Measurements from ENCODE around the gene RAB3C.

Gene RAB3C

DNA sequence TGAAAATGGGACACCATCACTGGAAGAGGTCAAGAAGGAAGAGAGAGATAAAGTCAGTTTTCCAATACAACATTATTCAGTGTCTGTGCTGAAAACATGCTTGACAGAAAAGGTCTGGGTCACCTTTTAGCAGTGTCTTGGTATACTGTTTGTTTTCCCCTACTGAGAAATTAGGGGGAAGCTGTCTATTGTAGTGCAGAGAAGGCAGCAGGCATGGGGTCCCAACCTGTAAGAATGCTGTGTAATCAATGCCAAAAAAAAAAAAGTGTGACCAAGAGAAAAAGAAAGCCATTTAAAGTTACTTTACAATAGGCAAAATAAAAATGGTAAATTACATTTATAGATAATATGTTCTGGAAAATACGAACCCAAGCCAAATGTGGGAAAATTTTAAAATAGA, 139.3 kb downstream of the RAB3C start:
- no peak overlapping the region for H3K27ac ChIP-seq
- H3K4me2 ChIP-seq = no peak overlapping the region
- TF ChIP-seq CTCF (conservative IDR thresholded peaks at IDR 0.05; ENCODE audit: low read depth, low read length) = no peak
- no peaks in the 10 kb centered on the region for H3K79me2 ChIP-seq (ENCODE audit: insufficient read depth, low read depth)
- no peaks in the 10 kb centered on the region for H3K36me3 ChIP-seq (ENCODE audit: insufficient read depth)
- no peak overlapping the region for H3K9ac ChIP-seq
- no peak overlapping the region for H2AFZ ChIP-seq (ENCODE audit: low read depth)
- no peaks in the 10 kb centered on the region for H3K4me1 ChIP-seq (ENCODE audit: low read depth, poor library complexity, severe bottlenecking)
- H4K20me1 ChIP-seq (ENCODE audit: insufficient read depth) = no peaks in the 10 kb centered on the region
- no peaks in the 10 kb centered on the region for H3K27me3 ChIP-seq (ENCODE audit: insufficient read depth, low read depth)
- H3K4me3 ChIP-seq (IDR thresholded peaks at IDR 0.05; ENCODE audit: insufficient read depth, low read depth, low read length) = no peak overlapping the region

DNA sequence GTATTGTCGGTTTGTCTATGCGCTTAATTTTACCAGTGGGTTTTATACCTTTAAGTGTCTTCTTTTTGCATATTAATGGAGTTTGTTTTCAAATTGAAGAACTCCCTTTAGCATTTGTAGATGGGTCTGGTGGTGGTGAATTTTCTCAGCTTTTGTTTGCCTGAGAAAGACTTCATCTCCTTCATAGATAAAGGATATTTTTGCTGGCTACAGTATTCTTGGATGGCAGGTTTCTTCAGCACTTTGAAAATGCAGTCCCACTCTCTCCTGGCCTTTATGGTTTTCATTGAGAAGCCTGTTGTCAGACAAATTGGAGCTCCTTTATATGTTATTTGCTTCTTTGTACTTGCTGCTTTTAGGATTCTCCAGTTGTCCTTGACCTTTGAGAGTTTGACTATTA, 142.1 kb downstream of the RAB3C start:
- H3K79me2 ChIP-seq (ENCODE audit: insufficient read depth, low read depth) = no peaks in the 10 kb centered on the region
- TF ChIP-seq CTCF (conservative IDR thresholded peaks at IDR 0.05; ENCODE audit: low read depth, low read length) = no peak
- H3K4me2 ChIP-seq = no peak overlapping the region
- H3K36me3 ChIP-seq (ENCODE audit: insufficient read depth) = no peaks in the 10 kb centered on the region
- no peak overlapping the region for H2AFZ ChIP-seq (ENCODE audit: low read depth)
- H3K4me3 ChIP-seq (IDR thresholded peaks at IDR 0.05; ENCODE audit: insufficient read depth, low read depth, low read length) = no peak overlapping the region
- H3K27ac ChIP-seq = no peak overlapping the region
- H4K20me1 ChIP-seq (ENCODE audit: insufficient read depth) = no peaks in the 10 kb centered on the region
- no peak overlapping the region for H3K9ac ChIP-seq
- no peaks in the 10 kb centered on the region for H3K27me3 ChIP-seq (ENCODE audit: insufficient read depth, low read depth)
- H3K4me1 ChIP-seq (ENCODE audit: low read depth, poor library complexity, severe bottlenecking) = no peaks in the 10 kb centered on the region

- TF ChIP-seq CTCF (conservative IDR thresholded peaks at IDR 0.05; ENCODE audit: low read depth, low read length) = no peak
- H3K27ac ChIP-seq = no peak overlapping the region
- no peak overlapping the region for H3K9ac ChIP-seq
- H3K4me1 ChIP-seq (ENCODE audit: low read depth, poor library complexity, severe bottlenecking) = no peaks in the 10 kb centered on the region
- no peak overlapping the region for H3K4me2 ChIP-seq
- H3K36me3 ChIP-seq (ENCODE audit: insufficient read depth) = no peaks in the 10 kb centered on the region
- no peak overlapping the region for H3K4me3 ChIP-seq (IDR thresholded peaks at IDR 0.05; ENCODE audit: insufficient read depth, low read depth, low read length)
- no peaks in the 10 kb centered on the region for H4K20me1 ChIP-seq (ENCODE audit: insufficient read depth)
- no peak overlapping the region for H2AFZ ChIP-seq (ENCODE audit: low read depth)
- no peaks in the 10 kb centered on the region for H3K27me3 ChIP-seq (ENCODE audit: insufficient read depth, low read depth)
- H3K79me2 ChIP-seq (ENCODE audit: insufficient read depth, low read depth) = no peaks in the 10 kb centered on the region
Observed at GRCh38 chr5:58731641-58732040, 148.8 kb downstream of the RAB3C start.

GRCh38 chr5:58735637-58736036, 152.8 kb downstream of the RAB3C start:
- Histone ChIP-seq H3K4me3 (IDR thresholded peaks at IDR 0.05; ENCODE audit: insufficient read depth, low read depth, low read length) (no peak overlapping the region), H4K20me1 (ENCODE audit: insufficient read depth) (no peaks in the 10 kb centered on the region), H3K27ac (no peak overlapping the region), H3K4me2 (no peak overlapping the region), H3K4me1 (ENCODE audit: low read depth, poor library complexity, severe bottlenecking) (no peaks in the 10 kb centered on the region), H3K79me2 (ENCODE audit: insufficient read depth, low read depth) (no peaks in the 10 kb centered on the region), H3K9ac (no peak overlapping the region), H3K36me3 (ENCODE audit: insufficient read depth) (no peaks in the 10 kb centered on the region), H2AFZ (ENCODE audit: low read depth) (no peak overlapping the region), H3K27me3 (ENCODE audit: insufficient read depth, low read depth) (no peaks in the 10 kb centered on the region)
- no peak for TF ChIP-seq CTCF (conservative IDR thresholded peaks at IDR 0.05; ENCODE audit: low read depth, low read length)

GRCh38 chr5:58736214-58736613, 153.3 kb downstream of the RAB3C start:
- H3K79me2 ChIP-seq (ENCODE audit: insufficient read depth, low read depth) = no peaks in the 10 kb centered on the region
- no peak overlapping the region for H3K27ac ChIP-seq
- H3K4me1 ChIP-seq (ENCODE audit: low read depth, poor library complexity, severe bottlenecking) = no peaks in the 10 kb centered on the region
- H3K9ac ChIP-seq = no peak overlapping the region
- H3K4me2 ChIP-seq = no peak overlapping the region
- TF ChIP-seq CTCF (conservative IDR thresholded peaks at IDR 0.05; ENCODE audit: low read depth, low read length) = no peak
- no peaks in the 10 kb centered on the region for H3K36me3 ChIP-seq (ENCODE audit: insufficient read depth)
- H3K4me3 ChIP-seq (IDR thresholded peaks at IDR 0.05; ENCODE audit: insufficient read depth, low read depth, low read length) = no peak overlapping the region
- no peaks in the 10 kb centered on the region for H3K27me3 ChIP-seq (ENCODE audit: insufficient read depth, low read depth)
- H2AFZ ChIP-seq (ENCODE audit: low read depth) = no peak overlapping the region
- no peaks in the 10 kb centered on the region for H4K20me1 ChIP-seq (ENCODE audit: insufficient read depth)
